Fibroblast of the conjunctiva (primary cell): ENCODE measurements around the gene PDAP1.
"Not testable (repeated sequence)": the region's sequence is repeated elsewhere in the genome, so short reads cannot be mapped to it uniquely, and the experiment has no call there.

Experiments used
- DNase-seq: peaks from one replicate; pipeline ENCODE4 v3.0.0-alpha.2; 2010; ENCODE audit warnings: low read depth

The PDAP1 gene

GRCh38 chr7:99379043-99379577, 29.3 kb downstream of the PDAP1 start:
- peak; percentile 91 for DNase-seq

GRCh38 chr7:99375070-99375807, 33.2 kb downstream of the PDAP1 start:
- peak; percentile 62 for DNase-seq

DNA sequence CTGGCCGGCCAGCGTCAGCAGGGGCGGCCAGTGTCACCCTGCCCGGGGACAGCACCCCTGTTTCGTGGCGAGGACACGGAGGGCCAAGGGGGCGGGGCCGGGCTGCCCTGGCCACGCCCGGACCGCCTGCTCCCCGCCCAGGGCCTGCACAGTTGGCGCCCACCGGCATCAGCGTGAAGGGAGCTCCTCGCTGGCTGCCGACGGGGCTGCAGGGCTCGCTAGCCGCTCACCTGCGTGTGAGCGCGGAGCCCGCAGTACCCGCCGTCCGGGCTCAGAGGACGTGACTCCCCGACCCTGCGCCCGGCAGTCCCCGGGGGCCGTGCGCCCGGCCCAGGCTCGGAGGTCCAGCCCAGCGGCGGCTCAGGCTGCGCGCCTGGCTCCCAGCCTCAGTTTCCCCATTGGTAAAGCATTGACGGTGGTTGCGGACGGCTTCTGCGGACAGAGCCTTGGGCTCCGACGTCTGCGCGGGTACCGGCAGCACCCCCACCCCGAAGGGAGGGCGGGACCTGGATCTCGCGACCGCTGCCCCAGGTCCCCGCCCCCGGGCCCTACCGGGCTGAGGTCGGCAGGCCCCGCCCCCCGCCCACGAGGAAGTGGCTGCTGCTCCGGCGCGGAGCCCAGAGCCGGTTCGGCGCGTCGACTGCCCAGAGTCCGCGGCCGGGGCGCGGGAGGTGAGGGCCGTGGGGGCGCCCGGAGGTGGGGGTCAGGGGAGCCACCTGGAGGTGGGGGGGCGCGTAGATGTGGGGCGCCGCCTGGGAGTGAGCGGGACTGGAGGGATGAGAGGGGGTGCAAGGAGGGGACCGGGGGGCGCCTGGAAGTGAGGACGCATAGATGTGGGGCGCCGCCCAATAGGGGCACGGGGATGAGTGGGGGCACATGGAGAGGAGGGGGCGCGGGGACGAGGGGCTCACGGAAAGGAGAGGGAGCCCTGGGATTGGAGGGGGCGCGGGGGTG, 34.0 kb downstream of the PDAP1 start, which contains the start of gene ARPC1B:
TSS of gene ARPC1B (plus strand) at position 620 of the 954 bp plus-strand sequence. CDS start 10,985 bp downstream, outside the sequence.
- DNase-seq = no peak

DNA sequence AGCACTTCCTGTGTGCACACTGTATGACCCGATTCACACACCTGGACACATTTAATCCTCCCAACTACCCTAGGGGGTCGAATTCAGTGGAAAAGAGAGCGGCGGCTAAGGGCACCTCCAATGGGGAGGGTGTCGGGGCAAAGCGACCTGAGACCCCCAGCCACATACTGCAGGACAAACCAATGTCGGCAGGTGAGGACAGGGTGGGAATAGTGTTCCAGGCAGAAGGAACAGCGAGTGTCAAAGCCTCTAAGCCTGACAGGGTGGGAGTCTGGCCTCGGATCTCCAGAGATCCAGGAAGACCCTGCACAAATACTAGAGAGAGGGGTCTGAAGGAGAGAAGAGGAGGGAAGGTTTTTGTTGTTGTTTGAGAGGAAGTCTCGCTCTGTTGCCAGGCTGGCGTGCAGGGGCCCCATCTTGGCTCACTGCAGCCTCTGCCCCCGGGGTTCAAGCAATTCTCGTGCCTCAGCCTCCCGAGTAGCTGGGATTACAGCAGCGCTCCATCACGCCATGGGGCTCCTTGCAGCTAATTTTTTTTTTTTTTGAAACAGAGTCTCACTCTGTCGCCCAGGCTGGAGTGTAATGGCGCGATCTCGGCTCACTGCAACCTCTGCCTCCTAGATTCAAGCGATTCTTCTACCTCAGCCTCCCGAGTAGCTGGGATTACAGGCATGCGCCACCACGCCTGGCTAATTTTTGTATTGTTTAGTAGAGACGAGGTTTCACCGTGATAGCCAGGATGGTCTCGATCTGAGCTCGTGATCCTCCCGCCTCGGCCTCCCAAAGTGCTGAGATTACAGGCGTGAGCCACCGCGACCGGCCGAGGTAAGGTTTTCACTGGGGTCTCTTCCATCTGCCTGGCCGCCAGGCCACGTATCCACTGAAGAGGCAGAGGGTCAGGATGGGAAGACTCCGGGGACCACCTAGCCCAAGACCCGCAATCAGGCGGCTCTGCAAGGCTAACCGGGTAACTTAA, 35.0 kb downstream of the PDAP1 start:
- DNase-seq = no peak

DNA sequence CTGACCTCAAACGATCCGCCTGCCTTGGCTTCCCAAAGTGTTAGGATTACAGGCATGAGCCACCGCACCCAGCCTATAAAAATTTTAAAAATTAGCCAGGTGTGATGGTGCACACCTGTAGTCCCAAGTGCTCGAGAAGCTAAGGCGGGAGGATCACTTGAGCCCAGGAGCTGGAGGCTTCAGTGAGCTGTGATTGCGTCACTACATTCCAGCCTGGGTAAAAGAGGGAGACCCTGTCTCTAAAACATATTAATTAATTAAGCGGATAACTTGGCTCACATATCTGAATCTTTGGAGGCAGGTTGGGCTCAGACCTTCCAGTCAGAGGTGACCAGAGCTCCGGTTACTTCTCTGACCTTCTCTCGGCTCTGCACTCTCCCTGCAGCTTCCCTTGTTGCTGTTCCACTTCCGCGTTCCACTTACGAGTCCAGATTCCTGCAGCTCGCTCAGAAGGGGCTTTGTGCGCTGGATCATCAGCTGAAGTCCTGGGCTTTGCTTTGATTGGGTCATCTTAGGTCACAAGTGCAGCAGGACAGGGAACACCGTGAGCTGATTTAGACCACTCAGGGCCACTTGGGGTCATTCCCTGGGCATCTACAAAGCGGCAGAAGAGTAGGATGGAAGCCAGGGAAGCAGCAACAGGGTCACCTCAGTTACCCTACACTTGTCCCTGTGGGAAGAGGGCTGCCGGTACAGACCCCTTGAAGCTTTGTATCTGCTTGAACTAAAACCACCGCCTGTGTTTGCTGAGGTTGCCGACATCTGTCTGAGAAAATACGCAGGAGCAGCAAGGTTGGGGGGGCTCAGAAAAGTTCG, 35.9 kb downstream of the PDAP1 start:
- no peak for DNase-seq

DNA sequence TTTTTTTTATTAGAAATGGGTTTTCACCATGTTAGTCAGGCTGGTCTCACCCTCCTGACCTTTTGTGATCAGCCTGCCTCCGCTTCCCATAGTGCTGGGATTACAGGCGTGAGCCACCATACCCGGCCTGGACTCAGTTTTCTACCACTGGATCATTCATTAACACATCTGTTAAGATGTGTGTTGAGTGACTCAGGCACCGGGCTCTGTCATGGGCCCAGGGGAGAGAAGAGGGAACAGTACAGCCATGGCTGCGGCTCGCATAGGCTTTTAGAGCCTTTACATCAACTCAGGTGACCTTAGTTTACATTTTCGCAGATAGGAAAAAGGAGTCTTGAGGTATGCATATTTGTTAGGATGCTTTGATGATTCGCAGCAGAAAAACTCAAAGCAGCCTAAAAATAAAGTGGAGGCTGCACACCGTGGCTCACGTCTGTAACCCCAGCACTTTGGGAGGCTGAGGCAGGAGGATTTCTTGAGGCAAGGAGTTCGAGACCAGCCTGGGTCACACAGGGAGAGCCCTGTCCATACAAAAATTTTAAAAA, 36.9 kb downstream of the PDAP1 start:
- no peak for DNase-seq

DNA sequence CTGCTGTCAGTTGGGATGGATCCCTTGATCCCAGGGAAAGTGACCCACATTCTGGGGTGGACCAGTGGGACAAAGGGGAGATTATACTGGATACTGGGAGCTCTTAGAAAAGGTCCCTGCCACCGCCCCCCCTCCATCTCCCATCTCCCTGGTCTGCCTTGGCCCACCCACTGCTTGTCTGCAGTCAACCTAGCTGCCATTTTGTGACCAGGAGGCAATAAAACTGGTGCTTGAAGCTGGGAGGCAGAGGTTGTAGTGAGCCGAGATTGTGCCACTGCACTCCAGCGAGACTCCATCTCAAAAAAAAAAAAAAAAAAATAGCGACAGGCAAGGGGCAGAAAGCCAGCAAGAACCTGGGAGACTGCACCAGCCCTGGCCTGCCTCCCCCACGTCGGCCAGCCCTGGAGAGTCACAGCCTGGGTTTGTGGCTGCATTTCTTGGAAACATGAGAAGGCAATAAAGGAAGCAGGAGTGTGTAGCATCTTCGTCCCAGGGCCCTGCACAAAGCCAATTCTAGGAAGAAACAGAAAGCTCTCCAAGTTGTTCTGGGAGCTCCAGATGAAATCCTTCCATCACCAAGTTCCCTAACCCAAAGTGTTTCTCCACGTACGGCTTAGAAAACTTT, 38.5 kb downstream of the PDAP1 start:
- DNase-seq = no peak

GRCh38 chr7:99368750-99369389, 39.5 kb downstream of the PDAP1 start:
- DNase-seq = no peak

DNA sequence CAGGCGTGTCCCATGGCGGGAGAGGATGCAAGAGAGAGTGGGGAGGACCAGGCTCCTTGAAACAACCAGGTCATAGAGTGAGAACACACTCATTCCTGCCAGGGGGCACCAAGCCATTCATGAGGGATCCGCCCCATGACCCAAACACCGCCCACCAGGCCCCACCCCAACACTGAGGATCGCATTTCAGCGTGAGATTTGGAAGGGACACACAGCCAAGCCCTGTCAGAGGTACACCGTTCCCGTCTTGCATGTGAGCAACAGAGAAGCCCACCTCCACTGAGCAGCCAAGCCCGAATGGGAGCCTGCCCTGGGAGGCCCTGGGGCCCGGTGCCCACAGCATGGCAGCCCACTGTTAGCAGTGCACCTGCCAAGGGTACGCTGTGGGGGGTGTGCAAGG, 41.8 kb downstream of the PDAP1 start:
- DNase-seq = no peak

DNA sequence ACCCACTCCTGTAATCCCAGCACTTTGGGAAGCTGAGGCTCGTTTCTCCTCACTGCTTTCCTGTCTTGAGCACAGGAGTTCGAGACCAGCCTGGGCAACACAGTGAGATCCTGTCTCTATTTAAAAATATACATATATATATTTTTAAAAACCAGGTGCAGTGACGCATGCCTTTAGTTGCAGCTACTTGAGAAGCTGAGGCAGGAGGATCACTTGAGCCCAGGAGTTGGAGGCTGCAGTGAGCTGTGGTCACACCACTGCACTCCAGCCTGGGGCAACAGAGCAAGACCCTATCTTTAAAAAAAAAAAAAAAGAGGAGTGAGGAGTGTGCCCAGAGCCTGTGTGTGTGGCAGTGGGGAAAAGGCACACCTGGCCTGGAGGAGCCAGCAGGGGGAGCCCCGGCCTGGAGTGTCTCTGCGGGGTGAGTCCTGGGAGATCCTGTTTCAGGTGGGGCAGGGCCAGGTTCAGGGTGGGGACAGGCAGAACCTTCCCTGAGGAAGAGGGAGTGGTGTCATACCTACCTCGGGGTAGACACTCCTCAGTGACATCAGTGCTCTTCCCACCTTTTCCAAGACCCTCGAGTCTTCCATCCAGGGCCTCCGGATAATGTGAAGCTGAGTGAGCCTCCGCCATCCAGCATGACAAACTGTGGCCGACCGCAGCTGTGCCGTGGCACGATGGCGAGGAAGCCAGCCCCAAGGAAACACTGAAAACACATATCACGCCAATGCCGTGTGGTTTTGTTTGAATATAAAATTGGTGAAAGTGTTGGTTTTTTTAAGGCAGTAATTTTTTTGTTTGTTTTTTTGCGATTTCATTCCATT, 42.9 kb downstream of the PDAP1 start:
- no peak for DNase-seq

- no peak for DNase-seq
Measured at GRCh38 chr7:99363286-99363685, 45.1 kb downstream of the PDAP1 start.

DNA sequence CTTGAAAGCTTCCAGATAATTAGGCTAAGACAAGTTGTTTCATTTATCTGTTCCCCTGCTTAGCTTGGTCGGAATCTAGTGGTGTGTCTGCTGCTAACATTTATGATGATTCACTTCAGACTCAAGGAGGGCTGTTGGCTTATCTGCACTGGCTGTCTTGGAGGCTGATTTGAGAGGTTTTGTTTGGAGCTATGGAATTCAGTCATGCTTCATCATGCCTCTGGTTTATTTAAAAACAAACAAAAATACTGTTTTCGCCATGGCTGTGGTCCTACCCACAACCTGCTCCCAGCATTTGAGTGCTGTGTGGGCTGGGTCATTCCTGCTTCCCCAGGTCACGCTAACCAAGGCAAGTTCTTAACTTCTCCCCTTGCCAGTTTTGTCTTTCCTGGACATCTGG, 45.6 kb downstream of the PDAP1 start:
- no peak for DNase-seq

DNA sequence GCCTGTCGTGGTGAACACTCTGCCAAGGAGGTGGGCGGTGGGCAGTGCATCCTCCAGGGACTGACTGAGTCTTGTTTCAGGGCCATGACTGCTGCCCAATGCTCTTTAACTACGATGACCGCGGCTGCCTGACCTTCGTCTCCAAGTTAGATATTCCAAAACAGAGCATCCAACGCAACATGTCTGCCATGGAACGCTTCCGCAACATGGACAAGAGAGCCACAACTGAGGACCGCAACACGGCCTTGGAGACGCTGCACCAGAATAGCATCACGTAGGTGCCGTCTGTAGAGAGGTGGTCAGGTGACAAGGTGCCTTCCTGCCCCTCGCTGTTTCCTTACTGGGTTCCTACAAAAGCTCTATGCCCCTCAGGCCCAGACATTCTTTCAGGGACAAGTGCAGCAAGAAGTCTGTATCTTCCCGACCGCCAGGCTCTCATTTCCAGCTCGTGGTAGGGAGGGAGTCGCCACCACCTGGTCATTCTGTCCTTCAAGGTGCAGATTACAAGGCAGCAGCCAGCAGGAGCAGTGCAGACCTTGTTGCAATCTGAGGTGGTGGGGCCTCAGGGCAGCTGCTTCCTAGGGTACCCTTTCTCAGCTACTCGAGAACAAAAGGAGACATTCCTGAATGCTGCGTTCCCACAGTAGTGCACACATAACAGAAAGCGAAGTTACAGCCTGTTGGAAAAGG, 48.8 kb downstream of the PDAP1 start:
- DNase-seq = no peak

DNA sequence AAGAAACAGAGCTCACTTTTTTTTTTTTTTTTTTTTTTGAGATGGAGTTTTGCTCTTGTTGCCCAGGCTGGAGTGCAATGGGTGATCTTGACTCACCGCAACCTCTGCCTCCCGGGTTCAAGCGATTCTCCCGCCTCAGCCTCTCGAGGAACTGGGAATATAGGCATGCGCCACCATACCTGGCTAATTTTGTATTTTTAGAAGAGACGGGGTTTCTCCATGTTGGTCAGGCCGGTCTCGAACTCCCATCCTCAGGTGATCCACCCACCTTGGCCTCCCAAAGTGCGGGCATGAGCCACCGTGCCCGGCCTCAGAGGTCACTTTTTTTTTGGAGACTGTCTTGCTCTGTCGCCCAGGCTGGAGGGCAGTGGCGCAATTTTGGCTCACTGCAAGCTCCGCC, 49.9 kb downstream of the PDAP1 start:
- not testable (repeated sequence) for DNase-seq

DNA sequence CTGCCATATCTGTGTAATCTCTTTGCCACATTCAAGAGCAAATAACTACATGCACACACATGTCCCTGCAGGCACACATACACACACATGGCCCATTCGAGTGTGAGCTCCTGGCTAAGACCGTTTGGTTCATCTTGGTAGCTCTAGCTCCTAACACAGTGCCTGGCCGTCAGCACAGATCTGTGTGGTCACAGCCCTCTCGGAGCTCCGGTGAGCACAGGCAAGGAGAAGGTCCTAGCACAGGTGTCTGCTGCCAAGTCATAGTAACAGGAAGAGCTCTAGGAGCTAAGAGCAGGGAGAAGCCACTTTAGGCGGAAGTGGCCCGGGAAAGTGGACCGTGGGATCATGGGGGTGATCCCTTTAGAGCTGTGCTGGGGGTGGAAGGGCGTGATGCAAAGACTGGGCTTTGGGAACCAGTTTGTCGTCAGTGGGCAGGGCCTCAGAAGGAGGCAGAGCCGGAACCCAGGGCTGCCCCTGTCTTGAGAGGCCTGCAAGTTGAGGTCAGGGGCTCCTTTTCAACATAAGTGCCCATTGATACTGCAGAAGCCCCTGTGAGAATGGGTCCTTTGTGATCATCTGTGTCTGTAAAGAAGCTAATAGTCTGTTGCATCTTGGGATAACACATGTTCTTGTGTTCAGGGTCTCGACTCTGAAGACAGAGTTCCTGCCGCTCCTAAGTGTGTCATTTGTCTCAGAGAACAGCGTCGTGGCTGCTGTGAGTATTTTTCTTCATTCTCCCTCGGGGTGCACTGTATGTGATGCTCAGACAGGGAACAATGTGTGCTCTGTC, 50.5 kb downstream of the PDAP1 start:
- DNase-seq = no peak

DNA sequence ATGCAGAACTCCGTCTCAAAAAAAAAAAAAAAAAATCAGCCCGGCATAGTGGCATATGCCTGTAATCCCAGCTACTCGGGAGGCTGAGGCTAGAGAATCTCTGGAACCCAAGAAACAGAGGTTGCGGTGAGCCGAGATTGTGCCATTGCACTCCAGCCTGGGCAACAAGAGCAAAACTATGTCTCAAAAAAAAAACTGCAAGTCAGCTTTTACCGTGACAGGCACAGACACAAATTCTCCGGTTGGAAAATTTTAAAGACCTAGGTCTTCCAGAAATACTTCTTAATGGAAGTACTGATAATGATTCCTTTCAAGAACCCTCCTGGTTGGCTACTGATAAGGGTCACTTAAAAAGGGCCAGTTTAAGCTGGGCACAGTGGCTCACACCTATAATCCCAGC, 53.3 kb downstream of the PDAP1 start:
- no peak for DNase-seq

- no peak for DNase-seq
Measured at GRCh38 chr7:99352247-99352646, 56.1 kb downstream of the PDAP1 start.
